GM12872 (cell line): Measurements from ENCODE around the gene PLXNC1.

Source experiments
- TF ChIP-seq, protein P1 (sequence below): IDR thresholded peaks from 3 replicates; pipeline ENCODE4 v1.5.1; 2011; ENCODE audit warnings: low read depth, mild to moderate bottlenecking, low read length, moderate library complexity; ENCODE audit not compliant: insufficient read depth

Gene PLXNC1

DNA sequence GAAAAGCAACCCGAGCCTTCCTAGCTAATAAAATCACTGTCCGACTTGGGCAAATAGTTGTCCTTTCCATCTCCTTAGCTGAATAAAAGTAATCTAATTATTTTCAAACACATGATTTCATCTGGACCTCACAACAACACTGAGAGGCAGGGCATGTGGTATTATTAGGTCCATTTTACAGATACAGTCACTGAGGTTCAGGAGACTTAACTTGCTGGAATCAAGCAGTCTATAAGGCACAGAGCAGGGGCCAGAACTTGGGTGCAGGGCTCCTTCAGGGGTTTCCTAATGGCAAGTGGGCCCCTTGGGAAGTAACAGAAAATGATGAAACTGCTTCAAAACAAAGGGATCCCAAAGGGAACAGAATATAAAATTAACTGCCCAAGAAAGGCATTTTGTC is 15.5 kb downstream of the PLXNC1 start:
- TF ChIP-seq, protein P1, sequence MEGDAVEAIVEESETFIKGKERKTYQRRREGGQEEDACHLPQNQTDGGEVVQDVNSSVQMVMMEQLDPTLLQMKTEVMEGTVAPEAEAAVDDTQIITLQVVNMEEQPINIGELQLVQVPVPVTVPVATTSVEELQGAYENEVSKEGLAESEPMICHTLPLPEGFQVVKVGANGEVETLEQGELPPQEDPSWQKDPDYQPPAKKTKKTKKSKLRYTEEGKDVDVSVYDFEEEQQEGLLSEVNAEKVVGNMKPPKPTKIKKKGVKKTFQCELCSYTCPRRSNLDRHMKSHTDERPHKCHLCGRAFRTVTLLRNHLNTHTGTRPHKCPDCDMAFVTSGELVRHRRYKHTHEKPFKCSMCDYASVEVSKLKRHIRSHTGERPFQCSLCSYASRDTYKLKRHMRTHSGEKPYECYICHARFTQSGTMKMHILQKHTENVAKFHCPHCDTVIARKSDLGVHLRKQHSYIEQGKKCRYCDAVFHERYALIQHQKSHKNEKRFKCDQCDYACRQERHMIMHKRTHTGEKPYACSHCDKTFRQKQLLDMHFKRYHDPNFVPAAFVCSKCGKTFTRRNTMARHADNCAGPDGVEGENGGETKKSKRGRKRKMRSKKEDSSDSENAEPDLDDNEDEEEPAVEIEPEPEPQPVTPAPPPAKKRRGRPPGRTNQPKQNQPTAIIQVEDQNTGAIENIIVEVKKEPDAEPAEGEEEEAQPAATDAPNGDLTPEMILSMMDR: no peak

DNA sequence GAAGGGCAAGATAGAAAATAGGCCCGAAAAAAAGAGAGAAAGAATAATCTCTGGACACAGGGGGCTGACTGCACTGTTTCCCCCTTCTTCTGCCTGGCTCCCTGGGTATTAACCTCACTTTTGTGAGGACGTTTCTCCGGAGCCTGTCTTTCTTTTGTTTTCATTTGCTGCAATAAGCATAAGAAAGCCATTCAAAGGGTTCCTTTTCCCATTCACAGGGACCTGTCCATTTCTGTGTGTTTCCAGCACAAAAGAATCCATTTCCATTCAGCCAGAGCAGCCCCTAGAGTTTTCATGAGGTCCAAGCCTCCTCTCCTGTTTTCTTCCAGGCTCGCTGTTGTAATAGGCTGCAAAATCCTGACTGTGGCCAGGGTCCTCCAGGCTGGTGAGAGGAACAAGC is 16.8 kb downstream of the PLXNC1 start:
- TF ChIP-seq, protein P1: no peak

DNA sequence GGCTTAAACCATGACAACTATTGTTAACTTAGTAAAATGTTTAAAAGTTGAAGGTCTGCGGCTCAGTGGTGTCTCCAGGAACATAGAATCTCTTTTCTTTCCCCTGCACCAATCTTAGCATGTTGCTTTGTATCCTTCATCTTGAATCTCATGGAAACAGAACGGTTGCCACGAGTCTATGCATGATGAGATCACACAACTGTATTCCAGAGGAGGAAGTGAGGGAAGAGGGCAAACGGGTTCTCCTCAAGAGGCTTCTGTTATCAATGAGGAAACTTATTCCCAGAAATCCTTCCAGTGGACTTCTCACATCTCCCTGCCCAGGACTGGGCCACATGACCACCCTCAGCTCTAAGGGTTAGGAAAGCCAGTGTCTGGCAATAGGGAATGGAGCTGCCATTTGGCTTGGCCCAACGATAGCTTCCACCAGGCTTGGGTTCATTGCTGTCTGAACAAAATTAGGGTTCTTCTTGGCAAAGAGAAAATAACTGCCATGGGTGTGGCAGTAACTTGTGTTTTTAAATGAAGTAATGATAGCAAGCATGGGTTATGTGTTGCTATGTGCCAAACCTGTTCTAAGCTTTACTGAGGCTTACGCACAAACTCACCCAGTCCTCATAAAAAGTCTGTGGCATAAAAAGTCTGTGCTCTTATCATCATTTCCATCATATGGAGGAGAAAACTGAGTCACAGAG is 17.4 kb downstream of the PLXNC1 start:
- TF ChIP-seq, protein P1: no peak

DNA sequence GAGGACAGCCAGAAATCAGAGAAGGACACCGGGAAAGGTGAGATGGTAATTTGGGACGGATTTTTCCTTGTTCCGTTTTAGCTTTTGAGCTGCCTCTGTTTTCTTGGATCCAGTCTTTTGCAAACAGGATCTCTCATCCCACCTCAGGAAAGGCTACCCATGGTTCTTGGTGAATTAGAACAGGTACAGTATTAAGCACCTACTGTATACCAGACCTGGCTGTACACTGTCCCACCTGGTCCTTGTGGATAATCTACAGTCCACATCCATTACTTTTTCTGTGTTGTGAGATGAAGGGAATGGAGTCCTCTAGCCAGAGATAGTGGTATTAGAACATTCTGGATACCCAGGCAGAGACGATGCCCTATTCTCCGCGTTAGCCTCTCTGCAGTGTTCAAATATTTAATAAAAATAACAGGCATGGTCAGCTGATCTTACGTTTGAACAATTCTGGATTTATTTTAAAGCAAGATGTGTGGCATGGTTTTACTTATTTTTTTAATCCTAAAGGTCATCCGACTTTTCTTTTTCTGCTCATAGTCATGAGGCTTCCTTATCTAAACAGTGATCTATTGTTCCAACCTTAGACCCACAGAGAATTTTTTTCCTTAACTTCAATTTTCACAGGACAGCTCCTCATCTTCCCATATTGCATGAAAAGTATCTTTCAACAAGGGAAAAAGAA is 18.8 kb downstream of the PLXNC1 start:
- TF ChIP-seq, protein P1: no peak

DNA sequence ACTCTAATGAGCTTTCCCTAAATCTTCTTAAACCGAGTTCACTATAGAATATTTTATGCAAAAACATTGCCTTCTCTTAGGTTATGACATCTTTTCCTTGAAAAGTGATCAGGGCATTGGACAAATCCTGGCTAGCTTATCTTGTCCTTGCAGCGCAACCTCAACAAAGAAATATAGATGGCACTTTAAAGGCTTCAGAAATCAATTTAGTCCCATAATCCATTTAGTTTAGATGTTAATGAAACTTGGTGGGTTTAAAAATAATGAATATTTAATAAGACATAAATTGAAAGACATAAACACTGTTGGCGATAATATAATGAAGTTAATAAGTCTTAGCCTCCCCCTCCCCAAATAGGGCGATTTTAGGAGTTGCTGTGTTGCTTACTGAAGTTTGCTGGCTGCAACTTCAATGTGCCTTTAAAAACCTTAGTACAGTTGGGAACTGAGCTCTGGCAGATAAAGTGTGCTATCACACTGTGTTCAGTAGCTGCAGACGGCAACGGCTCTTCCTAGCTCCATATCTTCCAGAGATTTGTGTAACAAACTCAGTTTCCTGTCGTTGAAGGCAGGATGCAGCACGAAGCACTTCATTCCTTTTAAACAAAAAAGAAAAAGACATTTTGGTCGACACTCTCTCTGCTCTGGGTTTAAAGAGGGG is 19.5 kb downstream of the PLXNC1 start:
- TF ChIP-seq, protein P1: no peak

DNA sequence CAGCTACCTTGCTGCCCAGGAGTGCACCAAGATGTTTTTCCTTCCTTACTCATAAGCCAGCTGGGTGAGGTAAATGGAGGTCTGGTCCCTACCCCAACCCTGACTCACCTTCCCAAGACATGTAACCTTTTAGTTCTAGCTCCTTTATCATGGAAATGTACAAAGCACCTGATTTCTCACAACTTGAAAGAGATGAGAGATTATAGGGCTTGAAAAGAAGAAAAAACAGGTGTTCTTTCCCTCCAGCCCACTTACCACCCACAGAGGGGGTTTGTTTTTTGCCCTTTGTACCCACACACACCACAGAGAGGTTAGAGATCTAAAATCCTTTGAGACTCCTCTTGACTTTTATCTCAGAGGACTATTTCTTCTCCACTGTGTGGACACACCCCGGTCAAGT is 21.1 kb downstream of the PLXNC1 start:
- TF ChIP-seq, protein P1: no peak

DNA sequence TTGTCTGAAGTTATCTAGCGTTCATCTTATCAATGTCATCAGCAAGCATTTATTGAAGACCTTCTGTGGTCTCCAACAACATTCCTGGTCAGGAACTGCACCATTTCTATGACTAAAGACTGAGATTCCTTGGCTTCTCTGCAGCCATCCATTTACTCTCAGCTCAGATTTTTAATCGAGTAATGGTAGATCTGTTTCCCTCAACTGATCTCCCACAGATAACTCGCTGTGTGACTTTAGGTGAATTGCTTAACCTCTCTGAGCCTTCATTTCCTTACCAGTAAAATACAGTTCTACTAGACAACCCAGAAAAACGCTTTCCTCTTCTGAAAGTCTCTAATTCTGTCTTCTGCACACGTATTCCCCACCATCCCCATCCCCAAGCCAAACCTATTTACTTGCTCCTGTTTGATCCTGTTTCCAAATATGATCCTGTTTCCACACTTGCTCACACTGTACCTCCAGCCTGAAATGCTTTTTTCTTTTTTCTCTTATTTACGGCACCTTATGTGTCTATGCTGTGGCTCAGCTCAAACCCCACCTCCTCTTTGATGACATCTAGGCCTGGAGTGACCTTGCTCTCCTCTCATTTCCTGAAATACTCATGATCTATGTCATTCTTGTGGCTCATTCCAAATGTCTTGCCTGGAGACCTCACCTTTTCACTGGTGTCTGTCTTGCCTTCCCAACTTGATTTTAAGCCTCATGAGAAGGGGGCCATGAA is 21.8 kb downstream of the PLXNC1 start:
- TF ChIP-seq, protein P1: no peak
